HG02852 (cell line): ENCODE results near the gene DARS1.
A peak's percentile ranks its signal among the peaks of the same experiment; 100 is the strongest.

Experiments
- ATAC-seq: cut with Tn5 transposase; IDR thresholded peaks from one replicate; pipeline ENCODE4 v1.9.1; 2021; ENCODE audit warnings: mild to moderate bottlenecking, moderate library complexity; ENCODE audit not compliant: unreplicated experiment

DARS1 gene

GRCh38 chr2:135948642-135949355 is 36.6 kb downstream of the DARS1 start:
- ATAC-seq, result peak; percentile 62

GRCh38 chr2:135948141-135948540 is 37.3 kb downstream of the DARS1 start:
- peak; percentile 14 for ATAC-seq

GRCh38 chr2:135947483-135947882 is 37.9 kb downstream of the DARS1 start:
- ATAC-seq, result no peak

- no peak for ATAC-seq
These were observed 39.9 kb downstream of the DARS1 start for GRCh38 chr2:135945526-135945925.

- no peak for ATAC-seq
These were observed 40.8 kb downstream of the DARS1 start for GRCh38 chr2:135944625-135945024.

- ATAC-seq, result no peak
These were observed 42.3 kb downstream of the DARS1 start for GRCh38 chr2:135942936-135943688.

GRCh38 chr2:135936524-135936923 is 48.9 kb downstream of the DARS1 start:
- no peak for ATAC-seq

- ATAC-seq, result no peak
These were observed 49.5 kb downstream of the DARS1 start for GRCh38 chr2:135935914-135936313.

- ATAC-seq, result peak; percentile 92
These were observed 53.5 kb downstream of the DARS1 start for GRCh38 chr2:135931776-135932443.

GRCh38 chr2:135926605-135927004 is 58.8 kb downstream of the DARS1 start:
- ATAC-seq, result no peak

GRCh38 chr2:135925571-135925970 is 59.9 kb downstream of the DARS1 start:
- ATAC-seq, result no peak

- ATAC-seq, result no peak
These were observed 69.2 kb downstream of the DARS1 start for GRCh38 chr2:135916207-135916606.

- no peak for ATAC-seq
These were observed 70.9 kb downstream of the DARS1 start for GRCh38 chr2:135914485-135914884.

GRCh38 chr2:135913727-135914365 is 71.6 kb downstream of the DARS1 start:
- ATAC-seq, result no peak

GRCh38 chr2:135909976-135910375 is 75.5 kb downstream of the DARS1 start:
- ATAC-seq, result no peak

GRCh38 chr2:135905679-135906078 is 79.7 kb downstream of the DARS1 start:
- no peak for ATAC-seq

- no peak for ATAC-seq
These were observed 81.0 kb downstream of the DARS1 start for GRCh38 chr2:135904341-135904989.

GRCh38 chr2:135903650-135904049 is 81.8 kb downstream of the DARS1 start:
- ATAC-seq, result no peak

- no peak for ATAC-seq
These were observed 85.9 kb downstream of the DARS1 start for GRCh38 chr2:135899567-135899966.

GRCh38 chr2:135898234-135898786 is 87.1 kb downstream of the DARS1 start:
- ATAC-seq, result no peak

- ATAC-seq, result no peak
These were observed 90.5 kb downstream of the DARS1 start for GRCh38 chr2:135894930-135895329.
